ENCODE data around the gene NBPF1.
"Not testable (repeated sequence)": the region's sequence is repeated elsewhere in the genome, so short reads cannot be mapped to it uniquely, and the experiment has no call there.

The NBPF1 gene

GRCh38 chr1:16605532-16606505 is 7.5 kb downstream of the NBPF1 start:
- DNase-seq (ENCODE audit: low read depth), result no peak

- no peak for DNase-seq (ENCODE audit: low read depth)
Measured at GRCh38 chr1:16605213-16605525, 8.2 kb downstream of the NBPF1 start.

- not testable (repeated sequence) for DNase-seq (ENCODE audit: low read depth)
Measured at GRCh38 chr1:16604514-16605212, 8.7 kb downstream of the NBPF1 start.

GRCh38 chr1:16603623-16604022 is 9.7 kb downstream of the NBPF1 start:
- not testable (repeated sequence) for DNase-seq (ENCODE audit: low read depth)

GRCh38 chr1:16602336-16603011 is 10.9 kb downstream of the NBPF1 start:
- not testable (repeated sequence) for DNase-seq (ENCODE audit: low read depth)

- not testable (repeated sequence) for DNase-seq (ENCODE audit: low read depth)
Measured at GRCh38 chr1:16600855-16601786, 12.2 kb downstream of the NBPF1 start.

GRCh38 chr1:16599326-16599725 is 14.0 kb downstream of the NBPF1 start:
- DNase-seq (ENCODE audit: low read depth), result not testable (repeated sequence)

GRCh38 chr1:16595216-16595615 is 18.1 kb downstream of the NBPF1 start:
- not testable (repeated sequence) for DNase-seq (ENCODE audit: low read depth)

- DNase-seq (ENCODE audit: low read depth), result not testable (repeated sequence)
Measured at GRCh38 chr1:16591845-16592244, 21.5 kb downstream of the NBPF1 start.

GRCh38 chr1:16588081-16588480 is 25.3 kb downstream of the NBPF1 start:
- DNase-seq (ENCODE audit: low read depth), result not testable (repeated sequence)

GRCh38 chr1:16587639-16588038 is 25.7 kb downstream of the NBPF1 start:
- DNase-seq (ENCODE audit: low read depth), result not testable (repeated sequence)

- not testable (repeated sequence) for DNase-seq (ENCODE audit: low read depth)
Measured at GRCh38 chr1:16565324-16565723, 48.0 kb downstream of the NBPF1 start.

- DNase-seq (ENCODE audit: low read depth), result not testable (repeated sequence)
Measured at GRCh38 chr1:16561035-16561434, 52.3 kb downstream of the NBPF1 start.

GRCh38 chr1:16560498-16560897 is 52.9 kb downstream of the NBPF1 start:
- DNase-seq (ENCODE audit: low read depth), result not testable (repeated sequence)

GRCh38 chr1:16559688-16560087 is 53.7 kb downstream of the NBPF1 start:
- DNase-seq (ENCODE audit: low read depth), result not testable (repeated sequence)

- DNase-seq (ENCODE audit: low read depth), result not testable (repeated sequence)
Measured at GRCh38 chr1:16557034-16557433, 56.3 kb downstream of the NBPF1 start.

- DNase-seq (ENCODE audit: low read depth), result not testable (repeated sequence)
Measured at GRCh38 chr1:16553244-16553643, 60.1 kb downstream of the NBPF1 start.

GRCh38 chr1:16550212-16550918 is 63.0 kb downstream of the NBPF1 start:
- DNase-seq (ENCODE audit: low read depth), result not testable (repeated sequence)

- not testable (repeated sequence) for DNase-seq (ENCODE audit: low read depth)
Measured at GRCh38 chr1:16549545-16549944, 63.8 kb downstream of the NBPF1 start.

- not testable (repeated sequence) for DNase-seq (ENCODE audit: low read depth)
Measured at GRCh38 chr1:16547502-16548241, 65.7 kb downstream of the NBPF1 start.
